Tibial nerve (tissue), 4 donors: ENCODE measurements around the gene VASH1.
A peak's percentile ranks its signal among the peaks of the same experiment; 100 is the strongest.

Experiments used
- CTCF ChIP-seq, 5 experiments: fragments of 200-600 bp in 3 of 5; fragments of 450-650 bp in 2 of 5; sonication (generic) in 3 of 5; IDR thresholded peaks; one replicate each; pipeline ENCODE4 v1.5.1; 2016 to 2019; ENCODE audit warnings: antibody characterized with exemption in 5 of 5, mild to moderate bottlenecking in 3 of 5, moderate library complexity in 2 of 5
- EP300 ChIP-seq, 2 donors: sonication (generic); formaldehyde crosslinking; IDR thresholded peaks; one replicate each; pipeline ENCODE4 v1.6.1; 2017; ENCODE audit warnings: antibody characterized with exemption in 2 of 2, mild to moderate bottlenecking in 1 of 2

- TF ChIP-seq CTCF (IDR thresholded peaks at IDR 0.05) (no peak), EP300 (IDR thresholded peaks at IDR 0.05) (peak in 1 of 2 donors; percentile 4)
These were observed 11.3 kb downstream of the VASH1 start for GRCh38 chr14:76772300-76773187.
